ENCODE results near the gene RAET1G. TPM values are rescaled to one million over a fixed set of nuclear protein-coding genes. Genes with fewer than 3 reads are reported as not detected.
"Not testable (repeated sequence)": the region's sequence is repeated elsewhere in the genome, so short reads cannot be mapped to it uniquely, and the experiment has no call there.

Gene RAET1G
- total RNA-seq, 4 donors from 2014 or later: 0.59 to 2.0 (median 1.6) TPM; not detected in 1

- H3K36me3 ChIP-seq; H3K27me3 ChIP-seq; DNase-seq; H3K9me3 ChIP-seq; H3K4me1 ChIP-seq; H3K4me3 ChIP-seq (replicated peaks in 1 of 3); H3K27ac ChIP-seq; intact Hi-C loops (cut with DNase I): not testable (repeated sequence)
- WGBS, 2 donors: 37 to 46% methylated on average over 2 of the region's 2 CpGs
Observed at GRCh38 chr6:149953390-149953789, 30.5 kb upstream of the RAET1G start.

GRCh38 chr6:149951626-149952025, 28.7 kb upstream of the RAET1G start:
- intact Hi-C loops (cut with DNase I): no loop called here
- 67 to 76% methylated on average over 2 to 3 of the region's 3 CpGs for WGBS, 2 donors
- Histone ChIP-seq H3K36me3 (no peaks in the 10 kb centered on the region), H3K4me3 (replicated peaks in 1 of 3) (no peak overlapping the region), H3K27me3 (peaks cover 5% of the 10 kb centered on the region), H3K4me1 (peaks cover 0 to 4% of the 10 kb centered on the region in 2 donors), H3K9me3 (no peaks in the 10 kb centered on the region), H3K27ac (no peak overlapping the region)
- no peak for TF ChIP-seq CTCF (IDR thresholded peaks at IDR 0.05)
- no peak for TF ChIP-seq POLR2A (IDR thresholded peaks at IDR 0.05)
- no peak for DNase-seq

GRCh38 chr6:149951096-149951495, 28.2 kb upstream of the RAET1G start:
- no peak for DNase-seq
- Histone ChIP-seq H3K4me1 (peaks cover 0 to 4% of the 10 kb centered on the region in 2 donors), H3K27ac (no peak overlapping the region), H3K9me3 (no peaks in the 10 kb centered on the region), H3K27me3 (peaks cover 5% of the 10 kb centered on the region), H3K36me3 (no peaks in the 10 kb centered on the region), H3K4me3 (replicated peaks in 1 of 3) (no peak overlapping the region)
- 87 to 88% methylated on average over 9 of the region's 9 CpGs for WGBS, 2 donors
- TF ChIP-seq CTCF (IDR thresholded peaks at IDR 0.05): no peak
- TF ChIP-seq POLR2A (IDR thresholded peaks at IDR 0.05): no peak
- intact Hi-C loops (cut with DNase I): no loop called here

GRCh38 chr6:149950423-149950822, 27.5 kb upstream of the RAET1G start:
- Histone ChIP-seq H3K36me3 (no peaks in the 10 kb centered on the region), H3K27me3 (no peaks in the 10 kb centered on the region), H3K9me3 (no peaks in the 10 kb centered on the region), H3K4me1 (peaks cover 0 to 4% of the 10 kb centered on the region in 2 donors), H3K27ac (no peak overlapping the region), H3K4me3 (replicated peaks in 1 of 3) (no peak overlapping the region)
- intact Hi-C loops (cut with DNase I): no loop called here
- TF ChIP-seq POLR2A (IDR thresholded peaks at IDR 0.05): no peak
- TF ChIP-seq CTCF (IDR thresholded peaks at IDR 0.05): no peak
- WGBS, 2 donors: 57 to 62% methylated on average over 8 of the region's 8 CpGs
- DNase-seq: no peak

- H3K4me1 ChIP-seq: no peaks in the 10 kb centered on the region
- no peaks in the 10 kb centered on the region for H3K36me3 ChIP-seq
- intact Hi-C loops (cut with DNase I): no loop called here
- H3K4me3 ChIP-seq (replicated peaks in 1 of 3): no peak overlapping the region
- no peaks in the 10 kb centered on the region for H3K27me3 ChIP-seq
- H3K27ac ChIP-seq: no peak overlapping the region
- H3K9me3 ChIP-seq: no peaks in the 10 kb centered on the region
- 82 to 88% methylated on average over 5 of the region's 5 CpGs for WGBS, 2 donors
- no peak for DNase-seq
- TF ChIP-seq POLR2A (IDR thresholded peaks at IDR 0.05) (no peak), CTCF (IDR thresholded peaks at IDR 0.05) (no peak)
Observed at GRCh38 chr6:149948616-149949015, 25.7 kb upstream of the RAET1G start.

- H3K36me3 ChIP-seq: no peaks in the 10 kb centered on the region
- no peaks in the 10 kb centered on the region for H3K9me3 ChIP-seq
- no peaks in the 10 kb centered on the region for H3K27me3 ChIP-seq
- H3K4me1 ChIP-seq: no peaks in the 10 kb centered on the region
- WGBS, 2 donors: 71 to 82% methylated on average over 1 of the region's 1 CpG
- intact Hi-C loops (cut with DNase I): no loop called here
- TF ChIP-seq CTCF (IDR thresholded peaks at IDR 0.05) (no peak), POLR2A (IDR thresholded peaks at IDR 0.05) (no peak)
- no peak overlapping the region for H3K27ac ChIP-seq
- H3K4me3 ChIP-seq (replicated peaks in 1 of 3): no peak overlapping the region
- no peak for DNase-seq
Observed at GRCh38 chr6:149948011-149948410, 25.1 kb upstream of the RAET1G start.

GRCh38 chr6:149947533-149947932, 24.6 kb upstream of the RAET1G start:
- intact Hi-C loops (cut with DNase I); H3K9me3 ChIP-seq; H3K4me1 ChIP-seq; H3K4me3 ChIP-seq (replicated peaks in 1 of 3); DNase-seq; H3K27me3 ChIP-seq; H3K36me3 ChIP-seq; H3K27ac ChIP-seq: not testable (repeated sequence)
- WGBS, 2 donors: 100% methylated on average over 1 of the region's 1 CpG; no CpG with 5 or more reads in 1 of the 2 donors

GRCh38 chr6:149946631-149947030, 23.7 kb upstream of the RAET1G start:
- H3K4me3 ChIP-seq (replicated peaks in 1 of 3); H3K9me3 ChIP-seq; H3K36me3 ChIP-seq; H3K27ac ChIP-seq; intact Hi-C loops (cut with DNase I); H3K4me1 ChIP-seq; DNase-seq; H3K27me3 ChIP-seq: not testable (repeated sequence)
- WGBS, 2 donors: 71 to 75% methylated on average over 7 of the region's 7 CpGs
